HG03460 (cell line): Measurements from ENCODE around the gene SLC16A8.
"Not testable (repeated sequence)": the region's sequence is repeated elsewhere in the genome, so short reads cannot be mapped to it uniquely, and the experiment has no call there.

Experiments used
- ATAC-seq: cut with Tn5 transposase; IDR thresholded peaks from one replicate; pipeline ENCODE4 v1.9.1; 2021; ENCODE audit not compliant: unreplicated experiment

Gene SLC16A8

GRCh38 chr22:38088629-38089473 lies 4.9 kb upstream of the SLC16A8 start:
- no peak for ATAC-seq

DNA sequence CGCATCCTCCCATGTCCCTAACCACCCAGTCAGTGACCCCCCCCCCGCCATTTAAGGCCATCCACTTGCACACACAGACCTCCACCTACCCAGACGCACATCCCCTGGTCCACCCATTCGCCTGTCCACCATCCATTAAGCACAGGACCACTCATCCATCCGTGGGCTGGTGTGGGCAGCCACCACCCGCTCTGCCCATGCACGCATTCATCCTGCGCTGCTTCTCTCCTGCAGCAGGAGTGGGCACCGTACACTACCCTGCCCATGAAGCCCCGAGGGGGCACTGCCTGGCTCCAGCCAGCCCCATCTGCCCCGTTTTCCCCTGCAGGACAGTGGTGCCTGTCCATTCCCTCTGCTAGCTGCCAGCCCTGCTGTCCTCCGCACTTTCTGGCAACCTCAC lies 3.9 kb upstream of the SLC16A8 start:
- ATAC-seq = no peak

DNA sequence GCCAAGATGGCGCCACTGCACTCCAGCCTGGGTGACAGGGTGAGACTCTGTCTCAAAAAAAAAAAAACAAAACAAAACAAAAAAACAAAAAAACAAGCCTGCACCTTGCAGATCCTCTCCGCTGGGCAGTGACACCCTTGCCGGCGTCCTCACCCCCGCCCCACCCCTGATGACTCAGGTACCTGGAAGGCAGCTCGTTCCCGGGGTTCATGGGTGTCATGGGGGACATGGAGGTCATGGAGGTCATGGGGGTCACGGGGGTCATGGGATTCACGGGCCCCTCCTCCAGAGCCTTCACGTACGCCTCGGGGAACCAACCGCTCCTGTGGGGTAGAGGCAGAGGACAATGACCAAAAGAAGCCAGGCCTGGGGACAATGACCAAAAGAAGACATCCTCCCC lies 3.0 kb upstream of the SLC16A8 start:
- no peak for ATAC-seq

- ATAC-seq = no peak
Measured at GRCh38 chr22:38086001-38086845, 2.2 kb upstream of the SLC16A8 start.

- no peak for ATAC-seq
Measured at GRCh38 chr22:38085501-38085900, 1.5 kb upstream of the SLC16A8 start.

DNA sequence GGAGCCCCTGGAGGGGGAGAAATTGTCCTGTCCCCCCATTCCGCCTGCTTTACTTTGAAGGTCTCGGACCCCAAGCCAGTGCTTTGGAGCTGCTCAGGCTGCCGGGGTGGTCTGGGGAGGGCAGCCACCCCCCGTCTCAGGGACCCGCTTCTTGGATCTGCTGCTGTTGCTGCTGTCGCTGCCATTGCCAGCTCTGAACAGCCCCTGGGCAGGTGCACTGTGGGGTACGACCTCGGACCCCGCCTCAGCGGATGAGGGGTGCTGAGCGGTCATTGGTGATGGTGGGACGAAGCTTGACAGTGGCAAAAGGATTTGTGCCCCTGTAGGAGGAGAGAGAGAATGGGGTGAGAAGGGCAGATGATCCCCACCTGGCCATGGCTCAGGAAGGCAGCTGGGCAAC lies 1.1 kb upstream of the SLC16A8 start:
- ATAC-seq = no peak

- ATAC-seq = no peak
Measured at GRCh38 chr22:38082986-38083710, 836 bp downstream of the SLC16A8 start.

GRCh38 chr22:38081941-38082828 lies 1.8 kb downstream of the SLC16A8 start:
- ATAC-seq = no peak

GRCh38 chr22:38081636-38081940 lies 2.4 kb downstream of the SLC16A8 start:
- no peak for ATAC-seq

DNA sequence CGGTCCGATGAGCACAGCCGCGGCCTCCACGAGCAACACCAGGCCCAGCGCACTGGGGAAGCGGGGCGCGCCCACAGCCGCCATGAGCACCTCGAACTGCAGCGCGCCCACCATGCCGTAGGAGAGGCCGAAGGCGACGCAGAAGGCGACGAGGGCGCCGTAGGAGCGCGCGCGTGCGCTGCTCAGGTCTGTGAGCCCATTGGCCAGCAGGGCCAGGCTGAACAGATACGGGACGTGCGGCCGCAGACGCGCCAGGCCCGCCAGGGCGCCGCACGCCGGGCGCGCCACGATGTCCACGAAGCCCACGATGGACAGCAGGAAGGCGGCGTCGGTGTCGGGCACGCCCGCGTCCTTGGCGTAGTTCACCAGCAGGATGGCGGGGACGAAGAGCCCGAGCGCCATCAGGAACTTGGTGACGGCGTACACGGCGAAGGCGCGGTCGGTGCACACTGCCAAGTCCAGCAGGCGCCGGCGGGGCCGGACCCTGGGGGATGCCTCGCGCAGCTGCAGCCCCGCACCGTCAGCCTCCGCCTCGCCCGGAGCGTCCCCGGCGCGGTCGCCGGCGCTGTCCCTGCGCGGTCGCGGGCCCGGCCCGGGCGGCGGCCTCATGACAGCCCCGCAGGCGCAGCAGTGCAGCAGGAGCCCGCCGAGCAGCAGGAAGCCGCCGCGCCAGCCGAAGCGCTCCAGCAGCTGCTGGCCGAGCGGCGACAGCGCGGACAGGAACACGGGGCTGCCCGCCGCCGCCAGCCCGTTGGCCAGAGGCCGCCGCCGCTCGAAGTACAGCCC lies 2.9 kb downstream of the SLC16A8 start:
- ATAC-seq = no peak

GRCh38 chr22:38080474-38080849 lies 3.5 kb downstream of the SLC16A8 start:
- ATAC-seq = no peak

- no peak for ATAC-seq
Measured at GRCh38 chr22:38079804-38080203, 4.2 kb downstream of the SLC16A8 start.

- not testable (repeated sequence) for ATAC-seq
Measured at GRCh38 chr22:38079208-38079607, 4.8 kb downstream of the SLC16A8 start.

DNA sequence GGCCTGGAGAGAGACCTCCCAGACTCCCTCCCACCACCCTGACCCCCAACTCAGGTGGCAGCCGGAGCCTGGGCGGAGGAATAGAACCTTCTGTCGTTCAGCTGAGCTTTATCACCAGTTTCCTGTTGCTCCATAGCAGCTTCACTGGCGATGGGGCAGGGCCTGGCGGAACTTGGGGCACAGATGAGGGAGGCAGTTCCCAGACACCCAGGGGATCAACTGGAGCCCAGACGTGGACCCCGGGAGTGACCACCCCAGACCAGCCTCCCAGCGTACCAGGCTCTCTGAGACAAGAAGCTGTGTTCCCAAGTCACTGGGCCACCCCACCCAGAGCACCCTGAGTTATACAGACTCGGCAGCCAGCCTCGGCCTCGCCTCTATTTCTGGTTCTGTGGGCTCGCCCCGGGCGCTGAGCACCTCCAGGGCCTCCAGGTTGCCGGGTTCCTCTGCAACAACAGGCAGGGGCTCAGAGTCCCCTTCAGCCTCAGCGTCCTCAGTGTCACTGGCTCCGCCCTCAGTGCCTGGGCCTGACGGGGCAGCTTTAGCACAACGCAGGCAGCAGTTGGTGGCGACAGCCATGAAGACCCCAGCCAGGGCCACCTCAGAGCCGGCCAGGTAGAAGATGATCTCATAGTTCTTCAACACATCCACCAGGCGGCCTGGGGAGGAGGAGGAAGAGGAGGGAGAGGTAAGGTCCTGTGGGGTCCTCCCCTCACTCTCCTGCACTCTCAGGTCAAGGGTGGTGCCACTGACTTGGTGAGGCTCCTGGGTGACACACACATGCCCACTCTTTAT lies 5.7 kb downstream of the SLC16A8 start:
- ATAC-seq = no peak

GRCh38 chr22:38077595-38077994 lies 6.4 kb downstream of the SLC16A8 start:
- no peak for ATAC-seq

DNA sequence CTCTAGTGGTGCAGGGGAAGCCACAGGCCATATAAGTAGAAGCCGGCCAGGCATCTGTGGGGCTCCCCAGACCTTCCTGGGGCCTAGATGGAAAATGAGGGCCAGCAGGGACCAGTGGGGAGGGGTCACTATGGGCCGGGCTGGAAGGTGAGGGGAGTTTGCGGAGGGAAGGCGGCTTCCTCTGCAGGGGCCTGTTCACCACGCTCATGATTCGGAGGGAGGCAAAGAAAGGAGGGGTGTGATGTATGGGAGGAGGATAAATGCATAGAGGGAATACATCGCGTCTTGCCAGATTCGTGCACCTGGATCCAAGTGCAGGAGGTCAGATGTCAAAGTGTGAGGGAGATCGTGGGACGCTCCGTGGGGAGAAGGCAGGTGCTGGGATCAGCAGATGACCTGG lies 6.9 kb downstream of the SLC16A8 start:
- ATAC-seq = no peak

GRCh38 chr22:38075961-38076360 lies 8.0 kb downstream of the SLC16A8 start:
- no peak for ATAC-seq

DNA sequence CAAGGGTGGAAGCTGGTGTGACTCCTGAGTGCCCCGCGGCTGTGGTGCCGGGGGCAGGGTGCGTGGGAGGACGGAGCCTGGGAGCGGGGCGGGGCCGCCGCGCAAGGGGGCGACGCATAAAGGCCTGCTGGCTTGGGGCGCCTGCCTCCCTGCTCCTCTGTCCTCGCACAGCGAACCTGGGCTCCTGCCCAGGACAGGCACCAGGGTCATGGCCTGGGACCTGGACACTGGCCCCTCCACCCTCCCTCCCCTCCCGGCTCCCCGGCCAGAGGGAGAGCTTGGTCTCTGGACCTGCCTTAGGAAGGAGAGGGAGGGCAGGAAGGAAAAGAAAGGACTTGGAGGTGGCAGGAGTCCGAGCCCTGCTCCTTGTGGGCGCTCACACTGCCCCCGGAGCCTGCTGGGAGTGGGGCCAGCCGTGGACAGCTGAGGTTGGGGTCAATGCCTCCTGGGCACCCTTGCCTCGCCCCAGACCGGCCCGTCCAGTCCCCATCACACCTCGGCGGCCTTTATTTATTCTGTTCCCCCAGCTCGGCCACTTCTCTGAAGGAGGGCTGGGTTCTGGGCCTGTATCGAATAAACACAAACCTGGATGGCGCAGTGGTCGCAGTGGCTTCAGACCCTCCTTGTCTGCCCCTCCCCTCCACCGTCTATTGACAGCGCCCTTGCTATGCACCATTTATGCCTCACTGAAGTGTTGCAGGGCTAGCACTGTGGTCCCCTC lies 8.7 kb downstream of the SLC16A8 start:
- no peak for ATAC-seq
